ENCODE results near the gene SLC29A3. TPM values are rescaled to one million over a fixed set of nuclear protein-coding genes. Genes with fewer than 3 reads are reported as not detected.

The SLC29A3 gene
- total RNA-seq, 1 experiment from 2014 or later = 35.7 TPM

GRCh38 chr10:71378336-71379117, 59.5 kb downstream of the SLC29A3 start:
- Histone ChIP-seq H3K4me3 (no peak overlapping the region), H3K9me3 (ENCODE audit: insufficient read depth, low read depth) (no peaks in the 10 kb centered on the region), H2AFZ (0 out of 2 replicates have a peak overlapping the region, but pooled peaks have one; percentile 36), H3K79me2 (ENCODE audit: low read depth) (no peaks in the 10 kb centered on the region), H3K36me3 (ENCODE audit: low read depth) (no peaks in the 10 kb centered on the region), H3K9me2 (ENCODE audit: insufficient read depth) (no peaks in the 10 kb centered on the region), H3K27me3 (ENCODE audit: insufficient read depth, low read depth) (no peaks in the 10 kb centered on the region), H3F3A (ENCODE audit: insufficient read depth, low read depth) (peaks cover 22% of the 10 kb centered on the region), H3K27ac (0 out of 2 replicates have a peak overlapping the region, but pooled peaks have one; percentile 75), H4K20me1 (ENCODE audit: insufficient read depth) (no peaks in the 10 kb centered on the region), H3K4me2 (peak overlapping the region; percentile 72), H3K4me1 (replicated peaks; ENCODE audit: insufficient read depth) (peaks cover 39% of the 10 kb centered on the region)
- ChIA-PET CTCF (interaction anchor here (0.5 to 1.3 kb wide), 4 partner anchors 59 to 1003 kb away, joined by 3 to 4 read pairs (median 3); partner anchors contain the start of gene SLC29A3), POLR2A (ENCODE audit: unreplicated experiment) (interaction anchor here (0.6 to 1.1 kb wide), 4 partner anchors 35 to 306 kb away, joined by 3 to 9 read pairs (median 6); no protein-coding TSS in a partner anchor)
- no peak for TF ChIP-seq EZH2 (IDR thresholded peaks at IDR 0.05; ENCODE audit: low read depth)
- intact Hi-C loops (cut with micrococcal nuclease; ENCODE audit: unreplicated experiment) = no loop called here
- BruUV-seq (replicated peaks) = no TSS peak
- DNase-seq = peak in 1 of 2 experiments; percentile 48

GRCh38 chr10:71379118-71379766, 60.2 kb downstream of the SLC29A3 start:
- H3K9me2 ChIP-seq (ENCODE audit: insufficient read depth) = no peaks in the 10 kb centered on the region
- no peak overlapping the region for H3K27ac ChIP-seq
- H3K27me3 ChIP-seq (ENCODE audit: insufficient read depth, low read depth) = no peaks in the 10 kb centered on the region
- H4K20me1 ChIP-seq (ENCODE audit: insufficient read depth) = no peaks in the 10 kb centered on the region
- H3F3A ChIP-seq (ENCODE audit: insufficient read depth, low read depth) = peaks cover 22% of the 10 kb centered on the region
- no TSS peak for BruUV-seq (replicated peaks)
- no peak for DNase-seq
- ChIA-PET CTCF (interaction anchor here (0.5 to 1.3 kb wide), 3 partner anchors 60 to 516 kb away, joined by 3 to 4 read pairs (median 3); partner anchors contain the start of gene SLC29A3), POLR2A (ENCODE audit: unreplicated experiment) (interaction anchor here (0.9 to 1.1 kb wide), 2 partner anchors 36 to 40 kb away, joined by 5 to 7 read pairs; no protein-coding TSS in a partner anchor)
- H3K36me3 ChIP-seq (ENCODE audit: low read depth) = no peaks in the 10 kb centered on the region
- TF ChIP-seq CTCF (conservative IDR thresholded peaks at IDR 0.05) = no peak
- H2AFZ ChIP-seq = no peak overlapping the region
- H3K79me2 ChIP-seq (ENCODE audit: low read depth) = no peaks in the 10 kb centered on the region
- H3K4me1 ChIP-seq (replicated peaks; ENCODE audit: insufficient read depth) = peaks cover 39% of the 10 kb centered on the region
- no peak overlapping the region for H3K4me3 ChIP-seq
- no peaks in the 10 kb centered on the region for H3K9me3 ChIP-seq (ENCODE audit: insufficient read depth, low read depth)
- H3K4me2 ChIP-seq = 0 out of 2 replicates have a peak overlapping the region, but pooled peaks have one; percentile 72
- intact Hi-C loops (cut with micrococcal nuclease; ENCODE audit: unreplicated experiment) = no loop called here

- no peak for TF ChIP-seq CTCF (conservative IDR thresholded peaks at IDR 0.05)
- no peak for TF ChIP-seq EZH2 (IDR thresholded peaks at IDR 0.05; ENCODE audit: low read depth)
- ChIA-PET POLR2A (ENCODE audit: unreplicated experiment) (interaction anchor here (0.5 to 0.7 kb wide), 2 partner anchors 16 to 125 kb away, joined by 3 to 4 read pairs; no protein-coding TSS in a partner anchor), CTCF (interaction anchor here (1.2 kb wide), 1 partner anchor 61 kb away, joined by 3 read pairs; the partner anchor contains the start of gene SLC29A3)
- H3K79me2 ChIP-seq (ENCODE audit: low read depth) = no peaks in the 10 kb centered on the region
- H3K36me3 ChIP-seq (ENCODE audit: low read depth) = no peaks in the 10 kb centered on the region
- no peak overlapping the region for H2AFZ ChIP-seq
- H3K4me2 ChIP-seq = no peak overlapping the region
- no peak overlapping the region for H3K4me3 ChIP-seq
- no peak overlapping the region for H3K27ac ChIP-seq
- no peaks in the 10 kb centered on the region for H3K27me3 ChIP-seq (ENCODE audit: insufficient read depth, low read depth)
- no peaks in the 10 kb centered on the region for H3K9me2 ChIP-seq (ENCODE audit: insufficient read depth)
- no peak for DNase-seq
- intact Hi-C loops (cut with micrococcal nuclease; ENCODE audit: unreplicated experiment) = no loop called here
- H3K9me3 ChIP-seq (ENCODE audit: insufficient read depth, low read depth) = no peaks in the 10 kb centered on the region
- peaks cover 34% of the 10 kb centered on the region for H3K4me1 ChIP-seq (replicated peaks; ENCODE audit: insufficient read depth)
- peaks cover 22% of the 10 kb centered on the region for H3F3A ChIP-seq (ENCODE audit: insufficient read depth, low read depth)
- BruUV-seq (replicated peaks) = no TSS peak
- no peaks in the 10 kb centered on the region for H4K20me1 ChIP-seq (ENCODE audit: insufficient read depth)
Measured at GRCh38 chr10:71380841-71381240, 61.8 kb downstream of the SLC29A3 start.
